Measurements from ENCODE around the gene PTS.

- TF ChIP-seq CTCF (IDR thresholded peaks at IDR 0.05) (no peak), POLR2A (IDR thresholded peaks at IDR 0.05) (no peak)
Measured at GRCh38 chr11:112273066-112273465, 46.8 kb downstream of the PTS start.
